HG03159 (cell line): ENCODE measurements around the gene ANAPC16.

Experiments used
- ATAC-seq: cut with Tn5 transposase; IDR thresholded peaks from one replicate; pipeline ENCODE4 v1.9.1; 2021; ENCODE audit warnings: mild to moderate bottlenecking, moderate library complexity; ENCODE audit not compliant: unreplicated experiment

The ANAPC16 gene

GRCh38 chr10:72242675-72243074 lies 26.9 kb downstream of the ANAPC16 start:
- ATAC-seq: no peak

GRCh38 chr10:72243822-72244437 lies 28.1 kb downstream of the ANAPC16 start:
- ATAC-seq: no peak

- no peak for ATAC-seq
Measured at GRCh38 chr10:72244573-72245038, 28.8 kb downstream of the ANAPC16 start.

- no peak for ATAC-seq
Measured at GRCh38 chr10:72245949-72246525, 30.2 kb downstream of the ANAPC16 start.

DNA sequence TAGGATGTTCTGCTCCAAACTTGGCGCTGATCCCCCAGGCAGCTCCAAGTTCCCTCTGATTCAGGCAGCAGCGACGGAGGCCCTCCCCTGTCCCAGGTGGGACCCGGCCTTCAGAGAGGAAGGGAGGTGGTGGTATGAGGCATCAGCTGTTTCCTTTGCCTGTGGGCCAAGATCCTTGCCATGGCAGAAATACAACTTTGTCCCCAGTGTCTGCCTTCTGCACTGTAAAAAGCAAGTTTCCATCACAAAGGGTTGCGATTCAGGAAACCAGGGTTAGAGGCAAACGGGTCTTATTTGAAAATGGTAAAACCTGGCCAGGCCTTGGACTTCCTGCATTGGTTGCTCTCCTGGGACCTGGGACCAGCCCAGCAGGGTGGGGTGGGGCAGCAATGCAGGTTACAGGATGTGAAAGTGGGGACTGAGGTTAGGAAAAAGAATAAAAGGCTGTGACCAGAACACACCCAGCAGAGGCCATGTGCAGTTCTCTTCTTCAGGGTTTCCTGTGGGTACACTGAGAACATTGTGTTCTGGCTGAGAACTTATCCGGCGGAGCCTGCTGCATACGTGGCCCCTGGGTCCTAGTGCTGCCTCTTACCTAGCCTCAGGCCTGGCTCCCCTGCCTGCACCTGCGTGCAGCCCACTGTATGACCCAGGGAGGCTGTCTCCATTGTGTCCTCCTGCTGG lies 32.8 kb downstream of the ANAPC16 start:
- peak; percentile 83 for ATAC-seq

DNA sequence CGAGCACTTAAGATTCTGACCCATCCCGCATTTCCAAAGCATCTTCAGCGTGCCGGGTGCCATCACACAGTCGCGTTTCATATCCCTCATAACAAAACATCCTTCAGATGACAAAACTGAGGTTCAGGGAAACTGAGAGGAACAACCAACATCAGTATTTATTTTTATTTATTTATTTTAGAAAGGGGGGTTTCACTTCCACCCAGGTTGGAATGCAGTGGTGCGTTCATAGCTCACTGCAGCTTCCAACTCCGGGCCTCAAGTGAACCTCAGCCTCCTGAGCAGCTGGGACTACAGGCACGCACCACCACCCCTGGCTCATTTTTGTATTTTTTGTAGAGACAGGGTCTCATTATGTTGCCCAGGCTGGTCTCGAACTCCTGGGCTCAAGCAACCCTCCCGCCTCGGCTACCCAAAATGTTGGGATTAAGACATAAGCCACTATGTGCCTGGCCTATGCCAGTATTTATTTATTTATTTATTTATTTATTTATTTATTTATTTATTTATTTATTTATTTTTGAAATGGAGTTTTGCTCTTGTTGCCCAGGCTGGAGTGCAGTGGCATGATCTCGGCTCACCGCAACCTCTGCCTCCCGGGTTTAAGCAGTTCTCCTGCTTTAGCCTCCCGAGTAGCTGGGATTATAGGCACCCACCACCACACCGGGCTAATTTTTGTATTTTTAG lies 33.5 kb downstream of the ANAPC16 start:
- peak; percentile 6 for ATAC-seq

DNA sequence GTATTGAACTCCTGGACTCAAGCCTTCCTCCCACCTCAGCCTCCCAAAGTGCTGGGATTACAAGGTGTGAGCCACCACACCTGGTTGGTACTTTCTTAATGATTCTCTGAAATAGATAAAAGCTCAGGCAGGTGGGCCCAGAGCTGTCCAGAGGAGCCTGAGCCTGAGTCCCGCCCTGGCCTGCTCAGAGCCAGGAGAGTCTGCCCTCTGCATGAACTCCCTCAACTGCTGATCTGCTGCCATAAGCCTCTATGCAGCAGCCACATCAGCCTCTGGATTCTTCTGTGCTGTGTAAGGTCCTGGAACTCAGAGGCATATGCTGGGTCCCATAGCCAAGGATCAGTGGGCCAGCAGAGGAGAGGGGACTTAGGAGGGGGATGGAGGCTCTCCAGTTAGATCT lies 34.9 kb downstream of the ANAPC16 start:
- ATAC-seq: no peak

GRCh38 chr10:72251635-72252034 lies 35.8 kb downstream of the ANAPC16 start:
- no peak for ATAC-seq

- no peak for ATAC-seq
Measured at GRCh38 chr10:72252972-72253371, 37.2 kb downstream of the ANAPC16 start.

GRCh38 chr10:72253578-72253977 lies 37.8 kb downstream of the ANAPC16 start:
- no peak for ATAC-seq

DNA sequence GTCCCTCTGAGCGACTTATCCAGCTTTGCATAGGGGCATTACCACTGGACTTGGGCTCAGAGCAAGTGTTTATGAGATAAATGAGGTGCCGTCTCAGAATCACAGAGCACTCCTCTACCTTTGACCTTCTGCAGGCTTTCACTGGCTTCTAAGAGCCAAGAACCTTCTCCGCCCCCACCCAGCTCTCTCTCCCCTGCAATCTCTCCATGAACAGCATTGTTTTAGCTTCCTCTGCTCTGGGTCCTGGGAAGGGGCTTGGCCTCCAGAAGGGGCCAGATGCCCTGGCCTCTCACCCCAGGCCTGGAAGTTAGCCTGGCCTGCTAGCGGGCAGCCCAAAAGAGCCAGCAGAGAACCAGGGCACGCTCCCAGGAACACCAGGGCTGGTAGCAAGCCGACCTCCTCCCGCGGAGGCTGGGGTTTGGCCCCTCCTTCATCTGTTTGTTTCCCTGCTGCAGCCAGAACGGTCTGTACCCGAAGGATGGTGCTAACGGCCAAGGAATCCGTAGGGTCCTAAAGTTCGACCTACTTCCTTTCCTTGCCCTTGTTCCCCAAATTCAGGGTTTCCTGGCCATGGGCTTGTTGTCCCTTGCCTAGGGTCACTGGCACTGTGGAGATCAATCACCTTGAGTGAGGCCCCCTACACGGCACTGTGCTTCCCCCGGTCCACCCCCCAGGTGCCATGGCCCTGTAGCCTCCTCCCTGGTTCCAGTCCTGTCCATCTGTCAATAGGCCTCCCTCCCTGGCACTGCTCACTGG lies 39.2 kb downstream of the ANAPC16 start:
- ATAC-seq: no peak

- ATAC-seq: no peak
Measured at GRCh38 chr10:72255977-72256729, 40.3 kb downstream of the ANAPC16 start.

- no peak for ATAC-seq
Measured at GRCh38 chr10:72257051-72257892, 41.5 kb downstream of the ANAPC16 start.

DNA sequence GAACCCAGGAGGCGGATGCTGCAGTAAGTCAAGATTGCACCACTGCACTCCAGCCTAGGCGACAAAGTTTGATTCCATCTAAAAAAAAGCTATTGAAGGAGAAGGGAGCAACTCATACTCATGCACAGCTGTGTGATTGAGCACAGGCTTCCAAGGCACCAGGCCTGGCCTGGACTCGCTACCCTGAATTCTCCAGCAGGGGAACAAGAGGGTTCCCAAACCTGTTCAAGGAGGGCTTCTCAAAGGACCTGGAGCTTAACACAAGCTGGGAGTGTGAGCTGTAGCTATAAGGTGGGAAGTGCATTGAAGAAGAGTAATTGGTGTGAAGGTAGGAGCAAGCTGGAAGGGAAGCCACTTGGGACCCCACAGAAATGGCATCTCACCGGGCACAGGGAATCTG lies 42.8 kb downstream of the ANAPC16 start:
- ATAC-seq: no peak

DNA sequence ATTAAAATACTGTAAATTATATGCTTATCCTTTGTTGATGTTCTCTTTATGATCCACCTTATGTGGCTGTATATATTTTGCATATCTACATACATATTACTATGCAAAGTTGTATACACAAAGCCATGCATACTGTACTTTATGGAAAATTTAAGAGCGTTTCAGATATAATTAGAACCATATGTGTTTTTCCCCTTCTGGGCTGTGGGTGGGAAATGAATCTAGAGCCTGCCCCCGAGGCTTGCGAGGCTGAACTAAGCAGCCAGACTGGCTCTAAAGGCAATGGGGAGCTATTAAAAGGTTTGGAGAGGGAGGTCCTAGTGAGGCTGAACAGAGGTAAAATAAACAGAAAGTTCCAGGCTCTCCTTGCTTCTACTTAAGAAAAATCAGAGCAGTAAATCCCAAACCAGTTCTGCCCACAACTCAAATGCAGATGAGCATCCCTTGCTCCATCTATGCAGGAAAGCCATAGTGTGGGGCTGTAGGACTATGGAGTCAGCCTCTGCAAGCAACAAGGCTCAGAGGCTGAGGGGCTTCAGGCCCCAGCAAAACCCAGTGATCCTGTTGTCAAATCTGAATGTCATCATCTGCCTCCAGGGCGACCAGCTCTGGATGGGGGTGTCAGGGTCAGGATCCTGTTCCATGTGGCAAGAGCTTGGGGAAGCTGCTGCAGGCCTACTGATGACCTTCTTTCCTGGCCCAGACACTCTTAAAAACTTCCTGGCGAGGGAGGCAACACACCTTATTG lies 43.9 kb downstream of the ANAPC16 start:
- no peak for ATAC-seq

GRCh38 chr10:72260239-72260975 lies 44.6 kb downstream of the ANAPC16 start:
- ATAC-seq: peak; percentile 59

- peak; percentile 47 for ATAC-seq
Measured at GRCh38 chr10:72260976-72261783, 45.4 kb downstream of the ANAPC16 start.
